HCT116 (cell line): Measurements from ENCODE around the gene BMPER. TPM values are rescaled to one million over a fixed set of nuclear protein-coding genes. Genes with fewer than 3 reads are reported as not detected.

Experiments
- ATAC-seq: fragments of 200-7000 bp; cut with Tn5 transposase; 2 replicates; pipeline ENCODE4 v1.9.1; 2020; ENCODE audit warnings: mild to moderate bottlenecking, moderate library complexity
- BruUV-seq: library from RNA; stranded (reverse); fragments of 400-500 nt; replicated peaks from 2 replicates; lab custom pipeline; 2021; lab: Mats Ljungman, UMichigan
- CTCF ChIA-PET: fragments of 300-600 bp; sonication (Branson Sonifier 250); formaldehyde crosslinking; loops from one replicate; lab custom pipeline; 2021; ENCODE audit warnings: antibody characterized with exemption; lab: Charles Lee
- POLR2A ChIA-PET: fragments of 300-600, 350-600 bp; sonication (Branson Sonifier 250); formaldehyde crosslinking; loops from one replicate; lab custom pipeline; 2021; ENCODE audit warnings: antibody characterized with exemption; lab: Charles Lee
- RAD21 ChIA-PET, 2 experiments: fragments of 300-600 bp; sonication (Branson Sonifier 250); formaldehyde crosslinking; loops; one replicate each; lab custom pipeline; 2023; ENCODE audit warnings: low total read pairs in 2 of 2; ENCODE audit not compliant: uncharacterized antibody in 2 of 2, unreplicated experiment in 2 of 2, low non-redundant PET in 1 of 2; lab: Charles Lee
- DNase-seq: peaks from one replicate; pipeline ENCODE4 v3.0.0-alpha.2; 2010; ENCODE audit warnings: low read depth, low spot score
- H2AFZ ChIP-seq: fragments of 200-600 bp; shearing (Covaris generic), sonication (generic); 2 replicates; pipeline ENCODE4 v1.6.1; 2017; ENCODE audit warnings: low read depth, mixed run types, mixed read lengths, antibody characterized with exemption, low read length; ENCODE audit not compliant: poor library complexity, severe bottlenecking
- H3K27ac ChIP-seq: 2 replicates; pipeline ENCODE4 v1.5.1; 2012; ENCODE audit warnings: low read depth, low read length
- H3K27me3 ChIP-seq: fragments of 200-600 bp; sonication (generic); 2 replicates; pipeline ENCODE4 v1.6.1; 2016; ENCODE audit warnings: mixed run types, low read length, mixed read lengths; ENCODE audit not compliant: insufficient read depth
- H3K36me3 ChIP-seq, 2 experiments: fragments of 200-500 bp in 1 of 2; fragments of 200-600 bp in 1 of 2; sonication (Bioruptor generic) in 1 of 2; sonication (generic) in 1 of 2; 2 replicates each; pipeline versions ENCODE4 v1.5.1 to v1.6.1; 2014 to 2016; ENCODE audit warnings: low read length in 2 of 2, inconsistent platforms in 1 of 2, mixed read lengths in 1 of 2, mixed run types in 1 of 2; ENCODE audit not compliant: insufficient read depth in 2 of 2, control insufficient read depth in 1 of 2
- H3K4me1 ChIP-seq, 2 experiments: fragments of 200-600 bp in 1 of 2; sonication (generic) in 1 of 2; 2 replicates each; pipeline versions ENCODE4 v1.5.1 to v1.6.1; 2012 to 2017; ENCODE audit warnings: low read length in 2 of 2, inconsistent platforms in 1 of 2, mild to moderate bottlenecking in 1 of 2, mixed read lengths in 1 of 2, mixed run types in 1 of 2, moderate library complexity in 1 of 2; ENCODE audit not compliant: insufficient read depth in 2 of 2, control insufficient read depth in 1 of 2
- H3K4me2 ChIP-seq: fragments of 200-600 bp; sonication (generic); 2 replicates; pipeline ENCODE4 v1.6.1; 2017; ENCODE audit warnings: mixed run types, low read length, mixed read lengths
- H3K4me3 ChIP-seq, 2 experiments: fragments of 200-600 bp in 1 of 2; sonication (generic) in 1 of 2; replicated peaks in 1 of 2; 2 replicates each; pipeline ENCODE4 v1.5.1; 2011 to 2016; ENCODE audit warnings: low read length in 2 of 2, control low read depth in 1 of 2, low read depth in 1 of 2, mild to moderate bottlenecking in 1 of 2, mixed read lengths in 1 of 2, mixed run types in 1 of 2
- H3K79me2 ChIP-seq: fragments of 200-600 bp; sonication (generic); 2 replicates; pipeline ENCODE4 v1.6.1; 2017; ENCODE audit warnings: mild to moderate bottlenecking, mixed run types, low read length, moderate library complexity, mixed read lengths; ENCODE audit not compliant: insufficient read depth
- H3K9ac ChIP-seq: fragments of 200-600 bp; sonication (generic); 2 replicates; pipeline ENCODE4 v1.6.1; 2016; ENCODE audit warnings: low read length, mixed read lengths
- H3K9me2 ChIP-seq: fragments of 200-600 bp; sonication (generic), shearing (Covaris generic); 2 replicates; pipeline ENCODE4 v1.6.1; 2017; ENCODE audit warnings: mixed run types, mild to moderate bottlenecking, moderate library complexity; ENCODE audit not compliant: insufficient read depth
- H3K9me3 ChIP-seq, 2 experiments: fragments of 200-500 bp in 1 of 2; fragments of 200-600 bp in 1 of 2; sonication (Bioruptor generic) in 1 of 2; sonication (generic) in 1 of 2; 2 replicates each; pipeline ENCODE4 v1.6.1; 2014 to 2017; ENCODE audit warnings: low read length in 2 of 2, mixed read lengths in 2 of 2, inconsistent platforms in 1 of 2, low read depth in 1 of 2, mild to moderate bottlenecking in 1 of 2, mixed run types in 1 of 2, moderate library complexity in 1 of 2; ENCODE audit not compliant: control insufficient read depth in 1 of 2, insufficient read depth in 1 of 2
- H4K20me1 ChIP-seq: fragments of 200-600 bp; sonication (generic), shearing (Covaris generic); 2 replicates; pipeline ENCODE4 v1.6.1; 2017; ENCODE audit warnings: mixed run types, mild to moderate bottlenecking, moderate library complexity; ENCODE audit not compliant: insufficient read depth
- CBX3 ChIP-seq: IDR thresholded peaks from 2 replicates; pipeline ENCODE4 v1.6.1; 2012; ENCODE audit warnings: low read depth
- CTCF ChIP-seq, 3 experiments: fragments of 200-600 bp in 1 of 3; sonication (generic) in 1 of 3; IDR thresholded peaks in 2 of 3; conservative IDR thresholded peaks in 1 of 3; 2 replicates each; pipeline ENCODE4 v1.5.1; 2012 to 2017; ENCODE audit warnings: low read depth in 2 of 3, low read length in 2 of 3, antibody characterized with exemption in 1 of 3, borderline replicate concordance in 1 of 3, control low read depth in 1 of 3, mild to moderate bottlenecking in 1 of 3, mixed read lengths in 1 of 3, mixed run types in 1 of 3, moderate library complexity in 1 of 3; ENCODE audit not compliant: insufficient read depth in 1 of 3
- ELF1 ChIP-seq: IDR thresholded peaks from 2 replicates; pipeline ENCODE4 v1.6.1; 2012; ENCODE audit warnings: low read depth, borderline replicate concordance
- EZH2 ChIP-seq: fragments of 200-600 bp; sonication (generic); IDR thresholded peaks from 2 replicates; pipeline ENCODE4 v1.6.1; 2017; ENCODE audit warnings: antibody characterized with exemption, mixed run types
- POLR2A ChIP-seq: IDR thresholded peaks from 2 replicates; pipeline ENCODE4 v1.7.0; 2011; ENCODE audit warnings: borderline replicate concordance; ENCODE audit not compliant: insufficient read depth, insufficient read length; ENCODE audit errors: extremely low read depth
- RAD21 ChIP-seq: IDR thresholded peaks from 2 replicates; pipeline ENCODE4 v1.6.1; 2012; ENCODE audit warnings: low read depth, mild to moderate bottlenecking
- REST ChIP-seq: IDR thresholded peaks from 2 replicates; pipeline ENCODE4 v1.6.1; 2012; ENCODE audit warnings: low read depth
- SP1 ChIP-seq: IDR thresholded peaks from 2 replicates; pipeline ENCODE4 v1.6.1; 2012; ENCODE audit warnings: low read depth
- SRF ChIP-seq: IDR thresholded peaks from 2 replicates; pipeline ENCODE4 v1.6.1; 2012; ENCODE audit warnings: low read depth
- YY1 ChIP-seq: IDR thresholded peaks from 2 replicates; pipeline ENCODE4 v1.6.1; 2011; ENCODE audit warnings: low read length, low read depth, moderate library complexity, mild to moderate bottlenecking; ENCODE audit not compliant: insufficient replicate concordance; ENCODE audit errors: extremely low read depth
- ZBTB33 ChIP-seq: IDR thresholded peaks from 2 replicates; pipeline ENCODE4 v1.6.1; 2011; ENCODE audit warnings: mild to moderate bottlenecking, low read length, moderate library complexity; ENCODE audit not compliant: insufficient replicate concordance; ENCODE audit errors: extremely low read depth
- ZFX ChIP-seq: fragments of 450-650 bp; IDR thresholded peaks from 2 replicates; pipeline ENCODE4 v1.6.1; 2017
- intact Hi-C: fragments of 100-400 bp; cut with micrococcal nuclease; formaldehyde crosslinking; loops from 2 replicates; pipeline ENCODE4 v1.10.0; 2022
- total RNA-seq: library from RNA; stranded (reverse); gene quantifications from one replicate; pipeline ENCODE4 v1.2.1, GENCODE V29; 2021; ENCODE audit not compliant: unreplicated experiment

Gene BMPER
- total RNA-seq, 1 experiment from 2014 or later = not detected

DNA sequence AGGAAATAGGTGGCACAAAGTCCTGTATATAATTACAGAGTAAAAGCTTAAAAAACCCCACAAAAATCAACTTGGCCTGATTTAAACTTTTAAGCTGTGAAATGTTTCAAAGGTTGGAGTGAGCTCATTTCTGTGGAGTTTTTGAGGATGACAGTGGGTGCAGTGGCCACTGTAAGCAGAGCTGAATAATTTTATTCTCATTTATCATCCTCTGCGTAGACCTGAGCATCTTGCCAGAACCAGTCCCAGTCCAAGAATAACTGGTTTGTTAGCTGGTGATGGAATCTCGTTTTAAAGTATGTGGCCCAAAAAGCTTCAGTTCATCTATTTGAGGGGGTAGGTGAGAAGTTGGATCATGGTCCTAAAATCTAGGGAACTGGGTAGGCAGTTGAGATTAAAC lies 4.4 kb downstream of the BMPER start:
- Histone ChIP-seq H3K4me2 (no peak overlapping the region), H3K27me3 (peaks cover 18% of the 10 kb centered on the region), H3K4me3 (no peak overlapping the region)
- ChIA-PET CTCF (interaction anchor here (1.2 to 4.6 kb wide), 3 partner anchors 10 to 22 kb away, joined by 3 to 36 read pairs (median 5); no protein-coding TSS in a partner anchor), POLR2A (no interaction called here)
- BruUV-seq = no TSS peak
- DNase-seq = no peak
- TF ChIP-seq ELF1 = no peak
- no peak for TF ChIP-seq CTCF (IDR thresholded peaks at IDR 0.05 in 2 of 3, conservative IDR thresholded peaks at IDR 0.05 in 1 of 3; ENCODE audit: borderline replicate concordance in 1 of 3, insufficient read depth in 1 of 3, low read depth in 2 of 3, low read length in 2 of 3)
- no peak for TF ChIP-seq REST
- no peak for TF ChIP-seq RAD21
- TF ChIP-seq POLR2A = no peak
- no peak for TF ChIP-seq SRF
- no peak for TF ChIP-seq YY1
- TF ChIP-seq EZH2 = no peak
- no peak for TF ChIP-seq SP1
- TF ChIP-seq CBX3 = no peak
- TF ChIP-seq ZFX = no peak
- TF ChIP-seq ZBTB33 = no peak
- TF ChIP-seq, all 23 proteins: peak for 0
- H3K79me2 ChIP-seq = no peaks in the 10 kb centered on the region
- RAD21 ChIA-PET = no interaction called here
- no peaks in the 10 kb centered on the region for H3K36me3 ChIP-seq
- H3K9ac ChIP-seq = no peak overlapping the region
- no peaks in the 10 kb centered on the region for H4K20me1 ChIP-seq
- no peak for ATAC-seq
- no peak overlapping the region for H3K27ac ChIP-seq
- H2AFZ ChIP-seq = no peak overlapping the region
- H3K9me2 ChIP-seq = no peaks in the 10 kb centered on the region
- no peaks in the 10 kb centered on the region for H3K9me3 ChIP-seq
- no peaks in the 10 kb centered on the region for H3K4me1 ChIP-seq
- intact Hi-C loops = no loop called here
